Astrocyte (in vitro differentiated cells and primary cell): ENCODE results near the gene LAMTOR3. TPM values are rescaled to one million over a fixed set of nuclear protein-coding genes. Genes with fewer than 3 reads are reported as not detected.

ENCODE experiments used
- DNase-seq: peaks from one replicate; pipeline ENCODE4 v3.0.0-alpha.2; 2010; ENCODE audit warnings: low read depth
- FAIRE-seq: peaks from 2 replicates; lab custom pipeline; 2011; peaks lifted over from hg19 to GRCh38; lab: Jason Lieb, UNC
- H2AFZ ChIP-seq: 2 replicates; pipeline ENCODE4 v1.6.0; 2012; ENCODE audit warnings: low read depth, low read length, inconsistent platforms
- H3K27ac ChIP-seq: 2 replicates; pipeline ENCODE4 v1.5.1; 2011; ENCODE audit warnings: low read depth, low read length, inconsistent platforms
- H3K27me3 ChIP-seq: 2 replicates; pipeline ENCODE4 v1.6.0; 2011; ENCODE audit warnings: low read length, inconsistent platforms; ENCODE audit not compliant: insufficient read depth
- H3K36me3 ChIP-seq: 2 replicates; pipeline ENCODE4 v1.5.1; 2011; ENCODE audit warnings: low read length, inconsistent platforms; ENCODE audit not compliant: insufficient read depth
- H3K4me1 ChIP-seq: 2 replicates; pipeline ENCODE4 v1.5.1; 2011; ENCODE audit warnings: low read length, inconsistent platforms; ENCODE audit not compliant: insufficient read depth
- H3K4me2 ChIP-seq: 2 replicates; pipeline ENCODE4 v1.6.0; 2012; ENCODE audit warnings: low read length, inconsistent platforms
- H3K4me3 ChIP-seq: 2 replicates; pipeline ENCODE4 v1.5.1; 2011; ENCODE audit warnings: low read depth, mild to moderate bottlenecking, low read length, inconsistent platforms; ENCODE audit not compliant: insufficient read depth
- H3K79me2 ChIP-seq: 2 replicates; pipeline ENCODE4 v1.6.0; 2012; ENCODE audit warnings: mild to moderate bottlenecking, low read length, inconsistent platforms; ENCODE audit not compliant: insufficient read depth
- H3K9ac ChIP-seq: 2 replicates; pipeline ENCODE4 v1.6.0; 2012; ENCODE audit warnings: mild to moderate bottlenecking, low read length, inconsistent platforms
- H3K9me3 ChIP-seq: 2 replicates; pipeline ENCODE4 v1.5.1; 2012; ENCODE audit warnings: low read depth, mild to moderate bottlenecking, low read length, inconsistent platforms; ENCODE audit not compliant: insufficient read depth
- H4K20me1 ChIP-seq: 2 replicates; pipeline ENCODE4 v1.6.0; 2012; ENCODE audit warnings: low read length, inconsistent platforms; ENCODE audit not compliant: insufficient read depth
- H3K27ac Mint-ChIP-seq: one replicate; pipeline ENCODE4 v1.8.0; 2021; ENCODE audit warnings: mild to moderate bottlenecking, mixed read lengths; ENCODE audit not compliant: unreplicated experiment
- H3K27me3 Mint-ChIP-seq: one replicate; pipeline ENCODE4 v1.8.0; 2021; ENCODE audit warnings: low read depth, mixed read lengths; ENCODE audit not compliant: unreplicated experiment
- H3K36me3 Mint-ChIP-seq: one replicate; pipeline ENCODE4 v1.8.0; 2021; ENCODE audit warnings: low read depth, mixed read lengths; ENCODE audit not compliant: unreplicated experiment
- H3K4me1 Mint-ChIP-seq: one replicate; pipeline ENCODE4 v1.8.0; 2021; ENCODE audit warnings: low read depth, mixed read lengths; ENCODE audit not compliant: unreplicated experiment
- H3K4me3 Mint-ChIP-seq: one replicate; pipeline ENCODE4 v1.8.0; 2021; ENCODE audit warnings: mild to moderate bottlenecking, moderate library complexity, mixed read lengths; ENCODE audit not compliant: unreplicated experiment
- H3K9me3 Mint-ChIP-seq: one replicate; pipeline ENCODE4 v1.8.0; 2021; ENCODE audit warnings: mild to moderate bottlenecking, mixed read lengths; ENCODE audit not compliant: unreplicated experiment
- EZH2 ChIP-seq: IDR thresholded peaks from 2 replicates; pipeline ENCODE4 v1.6.1; 2012; ENCODE audit warnings: mild to moderate bottlenecking, low read length, inconsistent platforms; ENCODE audit not compliant: insufficient read depth
- total RNA-seq: library from RNA; stranded (reverse); gene quantifications from 2 replicates; pipeline ENCODE4 v1.2.1, GENCODE V29; 2021
- TF ChIP-seq, protein P1 (sequence below): IDR thresholded peaks from 2 replicates; pipeline ENCODE4 v1.5.1; 2011; ENCODE audit warnings: low read depth, mild to moderate bottlenecking, inconsistent platforms, low read length, moderate library complexity; ENCODE audit not compliant: insufficient read depth

LAMTOR3 gene
- total RNA-seq, 1 donor from 2014 or later: 53.9 TPM

DNA sequence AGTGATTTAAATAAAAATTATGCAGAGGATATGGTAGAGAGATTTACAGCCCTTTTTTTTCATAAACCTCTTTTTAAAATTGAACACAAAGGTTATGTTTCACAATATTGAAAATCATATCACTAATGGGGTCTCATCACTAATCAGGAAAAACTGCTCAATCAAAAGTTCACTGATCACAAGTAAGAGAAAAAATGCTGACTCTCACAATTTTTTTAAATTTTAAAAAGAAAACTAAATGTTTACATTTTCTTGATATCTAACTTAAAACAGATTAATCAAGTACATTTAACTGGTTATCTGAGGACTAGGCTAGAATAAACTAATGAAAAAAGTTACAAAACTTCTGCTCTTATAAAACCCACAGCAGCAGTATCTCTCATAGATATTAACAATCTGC lies 8.5 kb downstream of the LAMTOR3 start:
- no peak overlapping the region for H3K27ac Mint-ChIP-seq
- H3K27me3 Mint-ChIP-seq: no peaks in the 10 kb centered on the region
- Histone ChIP-seq H3K4me3 (no peak overlapping the region), H3K79me2 (peaks cover 30% of the 10 kb centered on the region), H3K9me3 (no peaks in the 10 kb centered on the region), H3K9ac (no peak overlapping the region), H4K20me1 (no peaks in the 10 kb centered on the region), H3K27me3 (no peaks in the 10 kb centered on the region), H3K36me3 (peaks cover 17% of the 10 kb centered on the region), H3K4me1 (peaks cover 4% of the 10 kb centered on the region), H3K27ac (peak overlapping the region; percentile 34), H3K4me2 (peak overlapping the region; percentile 66), H2AFZ (no peak overlapping the region)
- H3K36me3 Mint-ChIP-seq: no peaks in the 10 kb centered on the region
- no peaks in the 10 kb centered on the region for H3K9me3 Mint-ChIP-seq
- H3K4me1 Mint-ChIP-seq: peaks cover 6% of the 10 kb centered on the region
- H3K4me3 Mint-ChIP-seq: no peak overlapping the region
- DNase-seq (no peak), FAIRE-seq (no peak)
- TF ChIP-seq, protein P1, sequence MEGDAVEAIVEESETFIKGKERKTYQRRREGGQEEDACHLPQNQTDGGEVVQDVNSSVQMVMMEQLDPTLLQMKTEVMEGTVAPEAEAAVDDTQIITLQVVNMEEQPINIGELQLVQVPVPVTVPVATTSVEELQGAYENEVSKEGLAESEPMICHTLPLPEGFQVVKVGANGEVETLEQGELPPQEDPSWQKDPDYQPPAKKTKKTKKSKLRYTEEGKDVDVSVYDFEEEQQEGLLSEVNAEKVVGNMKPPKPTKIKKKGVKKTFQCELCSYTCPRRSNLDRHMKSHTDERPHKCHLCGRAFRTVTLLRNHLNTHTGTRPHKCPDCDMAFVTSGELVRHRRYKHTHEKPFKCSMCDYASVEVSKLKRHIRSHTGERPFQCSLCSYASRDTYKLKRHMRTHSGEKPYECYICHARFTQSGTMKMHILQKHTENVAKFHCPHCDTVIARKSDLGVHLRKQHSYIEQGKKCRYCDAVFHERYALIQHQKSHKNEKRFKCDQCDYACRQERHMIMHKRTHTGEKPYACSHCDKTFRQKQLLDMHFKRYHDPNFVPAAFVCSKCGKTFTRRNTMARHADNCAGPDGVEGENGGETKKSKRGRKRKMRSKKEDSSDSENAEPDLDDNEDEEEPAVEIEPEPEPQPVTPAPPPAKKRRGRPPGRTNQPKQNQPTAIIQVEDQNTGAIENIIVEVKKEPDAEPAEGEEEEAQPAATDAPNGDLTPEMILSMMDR: no peak
- no peak for TF ChIP-seq EZH2

DNA sequence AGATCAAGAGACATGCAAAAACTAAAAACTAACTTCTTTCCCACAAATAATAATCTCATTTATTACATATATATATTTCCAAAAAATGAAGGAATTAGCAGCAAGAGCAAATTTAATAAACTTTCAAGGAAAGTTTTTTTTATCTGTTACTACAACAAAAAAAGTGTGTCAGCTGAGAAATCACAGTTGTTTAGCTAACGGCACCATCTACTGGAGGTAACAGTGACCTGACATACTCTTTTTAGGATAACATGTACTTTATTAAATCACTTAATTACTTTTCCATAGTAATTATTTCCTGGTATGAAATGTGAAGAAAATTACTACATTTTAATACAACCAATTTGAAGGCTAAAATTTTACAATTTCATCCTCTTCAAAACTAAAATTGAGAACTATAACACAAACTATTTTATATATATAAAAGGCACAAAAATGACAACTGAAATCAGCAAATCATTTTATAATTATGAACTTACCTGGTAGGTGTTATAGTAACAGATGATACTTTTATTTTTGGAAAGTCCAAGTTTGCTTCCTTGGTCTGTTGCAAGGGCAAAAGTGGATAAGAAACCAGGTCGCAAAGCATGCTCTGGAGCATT lies 9.1 kb downstream of the LAMTOR3 start:
- FAIRE-seq: no peak
- TF ChIP-seq EZH2: no peak
- TF ChIP-seq, protein P1: peak; percentile 39
- H3K27ac Mint-ChIP-seq: no peak overlapping the region
- peaks cover 4% of the 10 kb centered on the region for H3K4me1 Mint-ChIP-seq
- Histone ChIP-seq H2AFZ (no peak overlapping the region), H3K4me3 (no peak overlapping the region), H3K9me3 (no peaks in the 10 kb centered on the region), H3K27me3 (no peaks in the 10 kb centered on the region), H3K9ac (no peak overlapping the region), H3K4me1 (peaks cover 4% of the 10 kb centered on the region), H4K20me1 (no peaks in the 10 kb centered on the region), H3K36me3 (peaks cover 20% of the 10 kb centered on the region), H3K27ac (no peak overlapping the region), H3K79me2 (peaks cover 24% of the 10 kb centered on the region), H3K4me2 (no peak overlapping the region)
- H3K27me3 Mint-ChIP-seq: no peaks in the 10 kb centered on the region
- H3K36me3 Mint-ChIP-seq: peaks cover 2% of the 10 kb centered on the region
- no peaks in the 10 kb centered on the region for H3K9me3 Mint-ChIP-seq
- DNase-seq: peak; percentile 16
- H3K4me3 Mint-ChIP-seq: no peak overlapping the region

DNA sequence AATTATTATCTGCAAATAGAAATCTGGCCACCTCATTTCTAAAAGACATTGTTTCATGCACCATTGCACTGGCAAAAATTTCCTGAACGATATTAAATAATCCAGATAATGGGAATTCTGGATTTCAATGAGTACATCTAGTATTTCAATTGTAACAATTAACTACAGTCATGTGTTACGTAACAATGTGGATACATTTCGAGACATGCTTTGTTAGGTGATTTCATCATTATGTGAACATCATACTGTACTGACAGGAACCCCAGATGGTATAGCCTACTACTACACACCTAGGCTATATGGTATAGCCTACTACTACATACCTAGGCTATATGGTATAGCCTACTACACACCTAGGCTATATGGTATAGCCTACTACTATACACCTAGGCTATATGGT lies 14.8 kb downstream of the LAMTOR3 start:
- Histone ChIP-seq H3K27ac (no peak overlapping the region), H3K9ac (no peak overlapping the region), H3K4me3 (no peak overlapping the region), H4K20me1 (no peaks in the 10 kb centered on the region), H3K4me1 (no peaks in the 10 kb centered on the region), H3K79me2 (no peaks in the 10 kb centered on the region), H3K4me2 (no peak overlapping the region), H2AFZ (no peak overlapping the region), H3K9me3 (no peaks in the 10 kb centered on the region), H3K27me3 (no peaks in the 10 kb centered on the region), H3K36me3 (peaks cover 41% of the 10 kb centered on the region)
- Mint-ChIP-seq H3K9me3 (no peaks in the 10 kb centered on the region), H3K27ac (no peak overlapping the region), H3K4me3 (no peak overlapping the region), H3K4me1 (no peaks in the 10 kb centered on the region), H3K36me3 (peaks cover 5% of the 10 kb centered on the region), H3K27me3 (no peaks in the 10 kb centered on the region)
- DNase-seq: no peak
- TF ChIP-seq, protein P1: no peak
- TF ChIP-seq EZH2: no peak
- no peak for FAIRE-seq
